HEK293 (cell line): ENCODE measurements around the gene LVRN.

Experiments used
- CTCF ChIA-PET: fragments of 350-600 bp; formaldehyde crosslinking; extraction: SDS; loops from one replicate; lab custom pipeline; 2021; ENCODE audit warnings: antibody characterized with exemption; lab: Yijun Ruan, JAX
- POLR2A ChIA-PET: fragments of 300-600 bp; formaldehyde crosslinking; extraction: SDS; loops from one replicate; lab custom pipeline; 2020; ENCODE audit warnings: antibody characterized with exemption, inconsistent platforms; lab: Yijun Ruan, JAX
- H3K27ac ChIP-seq: fragments of 200-500 bp; sonication (Bioruptor generic); 2 replicates; pipeline ENCODE4 v1.5.1; 2014; ENCODE audit warnings: low read depth, low read length, control low read depth, inconsistent platforms; ENCODE audit errors: extremely low read depth
- H3K36me3 ChIP-seq, 2 experiments: fragments of 200-500 bp in 1 of 2; sonication (Bioruptor generic) in 1 of 2; 1 replicate in 1 of 2; 2 replicates in 1 of 2; pipeline ENCODE4 v1.5.1; 2014 to 2017; ENCODE audit warnings: inconsistent platforms in 2 of 2, low read length in 2 of 2; ENCODE audit not compliant: control insufficient read depth in 2 of 2, insufficient read depth in 1 of 2
- H3K4me1 ChIP-seq: fragments of 200-500 bp; sonication (Bioruptor generic); 2 replicates; pipeline ENCODE4 v1.5.1; 2014; ENCODE audit warnings: mild to moderate bottlenecking, low read length, inconsistent platforms; ENCODE audit not compliant: control insufficient read depth, insufficient read depth
- H3K4me3 ChIP-seq: 2 replicates; pipeline ENCODE4 v1.5.1; 2011; ENCODE audit warnings: low read depth, mild to moderate bottlenecking, control low read depth, low read length, moderate library complexity
- H3K9me3 ChIP-seq: fragments of 200-500 bp; sonication (Bioruptor generic); 2 replicates; pipeline ENCODE4 v1.5.1; 2014; ENCODE audit warnings: low read depth, low read length, inconsistent platforms; ENCODE audit not compliant: control insufficient read depth, insufficient read depth
- KLF7 ChIP-seq: fragments of 450-650 bp; formaldehyde crosslinking; IDR thresholded peaks from 2 replicates; pipeline ENCODE4 v1.5.1; 2016; ENCODE audit warnings: missing biosample characterization, missing genetic modification characterization, borderline replicate concordance
- PRDM10 ChIP-seq: fragments of 450-650 bp; formaldehyde crosslinking; IDR thresholded peaks from 2 replicates; pipeline ENCODE4 v1.5.1; 2016; ENCODE audit warnings: missing biosample characterization, missing genetic modification characterization
- TSHZ1 ChIP-seq: fragments of 450-650 bp; formaldehyde crosslinking; IDR thresholded peaks from 2 replicates; pipeline ENCODE4 v1.5.1; 2016; ENCODE audit warnings: missing biosample characterization, missing genetic modification characterization, borderline replicate concordance
- ZFP37 ChIP-seq: fragments of 450-650 bp; formaldehyde crosslinking; IDR thresholded peaks from 2 replicates; pipeline ENCODE4 v1.5.1; 2016; ENCODE audit warnings: missing biosample characterization, missing genetic modification characterization
- ZNF155 ChIP-seq: fragments of 450-650 bp; formaldehyde crosslinking; IDR thresholded peaks from 2 replicates; pipeline ENCODE4 v1.5.1; 2016; ENCODE audit warnings: missing biosample characterization, missing genetic modification characterization
- ZNF211 ChIP-seq: fragments of 450-650 bp; formaldehyde crosslinking; IDR thresholded peaks from 2 replicates; pipeline ENCODE4 v1.5.1; 2016; ENCODE audit warnings: low read depth, missing biosample characterization, missing genetic modification characterization
- ZNF366 ChIP-seq: fragments of 450-650 bp; formaldehyde crosslinking; conservative IDR thresholded peaks from 2 replicates; pipeline ENCODE4 v1.5.1; 2016; ENCODE audit warnings: missing biosample characterization, missing genetic modification characterization
- ZNF416 ChIP-seq: fragments of 450-650 bp; formaldehyde crosslinking; IDR thresholded peaks from 2 replicates; pipeline ENCODE4 v1.5.1; 2016; ENCODE audit warnings: missing biosample characterization, missing genetic modification characterization
- ZNF560 ChIP-seq: fragments of 450-650 bp; formaldehyde crosslinking; IDR thresholded peaks from 2 replicates; pipeline ENCODE4 v1.5.1; 2017; ENCODE audit warnings: missing biosample characterization, missing genetic modification characterization, borderline replicate concordance
- ZNF623 ChIP-seq: fragments of 450-650 bp; formaldehyde crosslinking; IDR thresholded peaks from 2 replicates; pipeline ENCODE4 v1.5.1; 2016; ENCODE audit warnings: missing biosample characterization, missing genetic modification characterization
- ZNF654 ChIP-seq: fragments of 450-650 bp; formaldehyde crosslinking; IDR thresholded peaks from 2 replicates; pipeline ENCODE4 v1.5.1; 2016; ENCODE audit warnings: low read depth, missing biosample characterization, missing genetic modification characterization
- ZNF677 ChIP-seq: fragments of 450-650 bp; IDR thresholded peaks from 2 replicates; pipeline ENCODE4 v1.5.0; 2018; ENCODE audit warnings: missing biosample characterization, mild to moderate bottlenecking, missing genetic modification characterization, moderate library complexity
- ZXDB ChIP-seq: fragments of 450-650 bp; formaldehyde crosslinking; IDR thresholded peaks from 2 replicates; pipeline ENCODE4 v1.5.1; 2016; ENCODE audit warnings: missing biosample characterization, missing genetic modification characterization
- TF ChIP-seq, protein P1 (sequence below): fragments of 450-650 bp; formaldehyde crosslinking; IDR thresholded peaks from 2 replicates; pipeline ENCODE4 v1.5.1; 2016; ENCODE audit warnings: missing biosample characterization, missing genetic modification characterization
- TF ChIP-seq, protein P2 (sequence below): fragments of 450-650 bp; formaldehyde crosslinking; IDR thresholded peaks from 2 replicates; pipeline ENCODE4 v1.5.1; 2016; ENCODE audit warnings: missing biosample characterization, missing genetic modification characterization

The LVRN gene

DNA sequence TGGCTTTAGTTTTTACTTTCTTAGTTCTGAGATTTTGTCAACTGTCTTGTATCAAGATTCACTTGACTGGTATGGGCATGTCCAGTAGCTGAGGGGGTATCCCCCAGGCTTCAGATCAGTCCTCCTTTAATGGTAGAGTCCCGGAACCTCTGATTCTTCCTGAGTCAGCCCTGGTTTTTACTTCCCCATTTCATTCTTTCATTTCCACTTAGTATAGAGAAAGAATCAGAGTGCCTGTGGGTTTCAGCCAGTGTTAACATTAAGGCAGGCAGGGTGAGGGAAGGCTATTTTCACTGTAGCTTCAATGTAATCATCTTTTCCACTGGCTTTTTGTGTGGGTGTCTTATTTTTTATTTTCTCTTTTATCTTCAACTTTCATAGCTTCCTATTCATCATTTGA is 114.2 kb downstream of the LVRN start:
- Histone ChIP-seq H3K9me3 (no peaks in the 10 kb centered on the region), H3K27ac (no peak overlapping the region), H3K4me1 (no peaks in the 10 kb centered on the region), H3K36me3 (no peaks in the 10 kb centered on the region), H3K4me3 (no peak overlapping the region)
- ChIA-PET CTCF (interaction anchor here (0.7 to 1.6 kb wide), 2 partner anchors 8 to 442 kb away, joined by 3 to 9 read pairs; no protein-coding TSS in a partner anchor), POLR2A (interaction anchor here (1.7 kb wide), 1 partner anchor 9 kb away, joined by 7 read pairs; the partner anchor contains the start of gene COMMD10)
- TF ChIP-seq ZNF366 (no peak), ZNF211 (tag by site-specific recombination) (no peak), ZNF623 (tag by site-specific recombination) (no peak), ZNF155 (tag by site-specific recombination) (no peak), ZNF677 (tag by site-specific recombination) (no peak), TSHZ1 (no peak), ZXDB (tag by site-specific recombination) (no peak), ZNF654 (tag by site-specific recombination) (no peak), KLF7 (no peak), ZNF416 (no peak), ZFP37 (tag by site-specific recombination) (no peak), ZNF560 (tag by site-specific recombination) (no peak), PRDM10 (tag by site-specific recombination) (no peak)
- TF ChIP-seq, protein P1, sequence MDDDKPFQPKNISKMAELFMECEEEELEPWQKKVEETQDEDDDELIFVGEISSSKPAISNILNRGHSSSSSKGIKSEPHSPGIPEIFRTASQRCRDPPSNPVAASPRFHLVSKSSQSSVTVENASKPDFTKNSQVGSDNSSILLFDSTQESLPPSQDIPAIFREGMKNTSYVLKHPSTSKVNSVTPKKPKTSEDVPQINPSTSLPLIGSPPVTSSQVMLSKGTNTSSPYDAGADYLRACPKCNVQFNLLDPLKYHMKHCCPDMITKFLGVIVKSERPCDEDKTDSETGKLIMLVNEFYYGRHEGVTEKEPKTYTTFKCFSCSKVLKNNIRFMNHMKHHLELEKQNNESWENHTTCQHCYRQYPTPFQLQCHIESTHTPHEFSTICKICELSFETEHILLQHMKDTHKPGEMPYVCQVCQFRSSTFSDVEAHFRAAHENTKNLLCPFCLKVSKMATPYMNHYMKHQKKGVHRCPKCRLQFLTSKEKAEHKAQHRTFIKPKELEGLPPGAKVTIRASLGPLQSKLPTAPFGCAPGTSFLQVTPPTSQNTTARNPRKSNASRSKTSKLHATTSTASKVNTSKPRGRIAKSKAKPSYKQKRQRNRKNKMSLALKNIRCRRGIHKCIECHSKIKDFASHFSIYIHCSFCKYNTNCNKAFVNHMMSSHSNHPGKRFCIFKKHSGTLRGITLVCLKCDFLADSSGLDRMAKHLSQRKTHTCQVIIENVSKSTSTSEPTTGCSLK (tag by site-specific recombination): no peak
- TF ChIP-seq, protein P2, sequence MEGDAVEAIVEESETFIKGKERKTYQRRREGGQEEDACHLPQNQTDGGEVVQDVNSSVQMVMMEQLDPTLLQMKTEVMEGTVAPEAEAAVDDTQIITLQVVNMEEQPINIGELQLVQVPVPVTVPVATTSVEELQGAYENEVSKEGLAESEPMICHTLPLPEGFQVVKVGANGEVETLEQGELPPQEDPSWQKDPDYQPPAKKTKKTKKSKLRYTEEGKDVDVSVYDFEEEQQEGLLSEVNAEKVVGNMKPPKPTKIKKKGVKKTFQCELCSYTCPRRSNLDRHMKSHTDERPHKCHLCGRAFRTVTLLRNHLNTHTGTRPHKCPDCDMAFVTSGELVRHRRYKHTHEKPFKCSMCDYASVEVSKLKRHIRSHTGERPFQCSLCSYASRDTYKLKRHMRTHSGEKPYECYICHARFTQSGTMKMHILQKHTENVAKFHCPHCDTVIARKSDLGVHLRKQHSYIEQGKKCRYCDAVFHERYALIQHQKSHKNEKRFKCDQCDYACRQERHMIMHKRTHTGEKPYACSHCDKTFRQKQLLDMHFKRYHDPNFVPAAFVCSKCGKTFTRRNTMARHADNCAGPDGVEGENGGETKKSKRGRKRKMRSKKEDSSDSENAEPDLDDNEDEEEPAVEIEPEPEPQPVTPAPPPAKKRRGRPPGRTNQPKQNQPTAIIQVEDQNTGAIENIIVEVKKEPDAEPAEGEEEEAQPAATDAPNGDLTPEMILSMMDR: no peak
